ENCODE measurements around the gene RIMBP2. TPM values are rescaled to one million over a fixed set of nuclear protein-coding genes. Genes with fewer than 3 reads are reported as not detected.

The RIMBP2 gene
- total and polyA plus RNA-seq, 11 donors, result 2.1 TPM; not detected in 10

DNA sequence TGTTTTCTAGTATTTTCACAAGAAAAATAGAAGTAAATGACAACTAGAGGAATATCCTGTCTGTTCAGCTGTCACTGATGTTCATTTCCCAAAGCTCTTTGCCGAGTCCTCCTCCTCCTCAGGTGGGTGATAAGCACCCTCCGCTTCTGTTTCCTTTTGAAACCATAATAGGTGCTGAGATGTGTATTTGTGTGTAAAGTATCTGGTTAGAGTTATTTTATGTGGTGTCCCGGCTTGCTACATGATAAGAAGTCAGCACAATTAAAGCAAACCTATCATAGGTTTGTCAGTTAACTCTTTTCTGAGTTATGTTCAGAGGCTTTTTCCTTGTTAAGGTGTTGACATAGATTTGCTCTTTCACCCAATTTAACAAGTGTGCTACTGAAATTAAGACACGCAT lies 296.0 kb downstream of the RIMBP2 start:
- no peak overlapping the region for H3K4me3 ChIP-seq
- H3K4me1 ChIP-seq, result no peaks in the 10 kb centered on the region
- ATAC-seq, result no peak
- no peaks in the 10 kb centered on the region for H3K9me3 ChIP-seq
- no peaks in the 10 kb centered on the region for H3K36me3 ChIP-seq
- DNase-seq, result no peak
- H3K27ac ChIP-seq, result no peak overlapping the region
- no peak for TF ChIP-seq POLR2A (IDR thresholded peaks at IDR 0.05)
- TF ChIP-seq, protein P1, sequence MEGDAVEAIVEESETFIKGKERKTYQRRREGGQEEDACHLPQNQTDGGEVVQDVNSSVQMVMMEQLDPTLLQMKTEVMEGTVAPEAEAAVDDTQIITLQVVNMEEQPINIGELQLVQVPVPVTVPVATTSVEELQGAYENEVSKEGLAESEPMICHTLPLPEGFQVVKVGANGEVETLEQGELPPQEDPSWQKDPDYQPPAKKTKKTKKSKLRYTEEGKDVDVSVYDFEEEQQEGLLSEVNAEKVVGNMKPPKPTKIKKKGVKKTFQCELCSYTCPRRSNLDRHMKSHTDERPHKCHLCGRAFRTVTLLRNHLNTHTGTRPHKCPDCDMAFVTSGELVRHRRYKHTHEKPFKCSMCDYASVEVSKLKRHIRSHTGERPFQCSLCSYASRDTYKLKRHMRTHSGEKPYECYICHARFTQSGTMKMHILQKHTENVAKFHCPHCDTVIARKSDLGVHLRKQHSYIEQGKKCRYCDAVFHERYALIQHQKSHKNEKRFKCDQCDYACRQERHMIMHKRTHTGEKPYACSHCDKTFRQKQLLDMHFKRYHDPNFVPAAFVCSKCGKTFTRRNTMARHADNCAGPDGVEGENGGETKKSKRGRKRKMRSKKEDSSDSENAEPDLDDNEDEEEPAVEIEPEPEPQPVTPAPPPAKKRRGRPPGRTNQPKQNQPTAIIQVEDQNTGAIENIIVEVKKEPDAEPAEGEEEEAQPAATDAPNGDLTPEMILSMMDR (IDR thresholded peaks at IDR 0.05), result no peak
- intact Hi-C loops (cut with DNase I), result no loop called here
- 59 to 66% (median 64%) methylated on average over 4 of the region's 4 CpGs for WGBS, 4 donors
- H3K27me3 ChIP-seq, result peaks cover 0 to 17% (median 0%) of the 10 kb centered on the region in 9 donors

DNA sequence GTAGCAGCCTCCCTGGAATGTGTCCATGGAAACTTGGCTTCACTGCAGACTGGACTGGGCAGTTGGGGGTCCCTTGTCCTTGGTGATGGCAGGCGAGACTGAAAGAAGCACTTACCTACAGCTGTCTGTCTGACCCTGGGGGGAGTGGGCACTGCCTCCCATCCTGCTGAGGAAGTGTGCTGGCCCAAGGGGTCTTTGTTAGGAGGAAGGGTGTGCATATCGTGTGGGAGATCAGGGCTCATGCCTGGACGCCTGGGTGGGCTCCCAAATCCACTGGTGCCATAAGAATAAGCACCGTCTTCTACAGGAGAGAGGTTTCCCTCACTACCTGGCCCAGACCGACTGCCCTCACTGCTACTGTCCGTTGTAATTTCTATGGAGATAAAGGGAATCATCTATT lies 297.0 kb downstream of the RIMBP2 start:
- no peak overlapping the region for H3K4me3 ChIP-seq
- whole genome bisulfite sequencing, 4 donors, result 63 to 72% (median 66%) methylated on average over 6 of the region's 6 CpGs
- no peaks in the 10 kb centered on the region for H3K9me3 ChIP-seq
- intact Hi-C loops (cut with DNase I), result no loop called here
- no peaks in the 10 kb centered on the region for H3K4me1 ChIP-seq
- H3K36me3 ChIP-seq, result no peaks in the 10 kb centered on the region
- DNase-seq, result no peak
- ATAC-seq, result no peak
- no peak for TF ChIP-seq POLR2A (IDR thresholded peaks at IDR 0.05)
- TF ChIP-seq, protein P1 (IDR thresholded peaks at IDR 0.05), result no peak
- H3K27me3 ChIP-seq, result peaks cover 0 to 24% (median 0%) of the 10 kb centered on the region in 9 donors
- H3K27ac ChIP-seq, result no peak overlapping the region

DNA sequence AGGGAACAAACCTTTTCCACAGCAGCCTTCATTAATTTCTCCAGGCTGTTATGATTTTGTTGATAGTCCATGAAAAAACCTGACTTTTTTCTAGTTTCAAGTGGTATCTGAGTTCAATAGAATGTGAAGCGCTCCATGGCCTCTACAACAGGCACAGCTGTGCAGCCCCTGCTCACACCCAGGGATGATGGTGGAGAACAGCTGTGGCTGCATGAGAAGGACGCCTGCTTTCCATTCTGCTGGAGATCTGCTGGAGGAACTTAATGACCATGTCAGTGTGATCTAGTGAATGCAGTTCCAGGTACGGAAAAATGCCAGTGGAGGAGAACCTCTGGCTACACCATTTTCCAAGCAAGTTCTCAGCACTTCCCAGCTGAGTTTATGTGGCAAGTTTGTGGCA lies 297.8 kb downstream of the RIMBP2 start:
- intact Hi-C loops (cut with DNase I), result no loop called here
- DNase-seq (no peak), ATAC-seq (no peak)
- Histone ChIP-seq H3K36me3 (no peaks in the 10 kb centered on the region), H3K27me3 (peaks cover 0 to 31% (median 0%) of the 10 kb centered on the region in 9 donors), H3K9me3 (no peaks in the 10 kb centered on the region), H3K27ac (no peak overlapping the region), H3K4me3 (no peak overlapping the region), H3K4me1 (no peaks in the 10 kb centered on the region)
- TF ChIP-seq, protein P1 (IDR thresholded peaks at IDR 0.05), result no peak
- TF ChIP-seq POLR2A (IDR thresholded peaks at IDR 0.05), result no peak
- WGBS, 4 donors, result 67 to 81% (median 74%) methylated on average over 3 of the region's 3 CpGs

DNA sequence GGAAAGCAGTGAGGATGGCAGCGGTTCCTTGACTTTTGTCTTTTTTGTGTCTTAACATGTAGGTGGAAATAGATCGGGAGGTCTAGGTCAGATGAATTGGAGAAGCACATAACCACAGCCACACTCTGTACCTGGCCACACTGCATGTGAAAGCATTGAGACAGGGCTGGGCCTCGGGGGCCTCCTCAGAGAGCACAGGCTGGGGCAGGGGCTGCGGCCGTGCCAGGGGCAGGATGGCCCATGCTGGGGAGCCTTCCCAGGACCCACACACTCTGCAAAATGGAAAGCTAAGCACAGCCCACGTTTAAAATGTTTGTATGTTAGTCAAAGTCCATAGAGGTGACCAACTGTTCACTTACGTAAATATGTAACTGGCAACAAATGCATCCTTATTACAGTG lies 301.7 kb downstream of the RIMBP2 start:
- DNase-seq, result no peak
- no peak for ATAC-seq
- Histone ChIP-seq H3K4me3 (no peak overlapping the region), H3K36me3 (no peaks in the 10 kb centered on the region), H3K27ac (no peak overlapping the region), H3K27me3 (peaks cover 0 to 41% (median 0%) of the 10 kb centered on the region in 9 donors), H3K9me3 (no peaks in the 10 kb centered on the region), H3K4me1 (no peaks in the 10 kb centered on the region)
- 76 to 82% (median 81%) methylated on average over 7 of the region's 7 CpGs for WGBS, 4 donors
- TF ChIP-seq POLR2A (IDR thresholded peaks at IDR 0.05), result no peak
- TF ChIP-seq, protein P1 (IDR thresholded peaks at IDR 0.05), result no peak
- intact Hi-C loops (cut with DNase I), result no loop called here
